ENCODE measurements around the gene CYP4F8. TPM values are rescaled to one million over a fixed set of nuclear protein-coding genes. Genes with fewer than 3 reads are reported as not detected.

Gene CYP4F8
- total RNA-seq, 1 donor, result not detected

- DNase-seq (ENCODE audit: low read depth), result no peak
- H3K4me3 ChIP-seq (ENCODE audit: low read depth, low read length), result no peak overlapping the region
- TF ChIP-seq CTCF (IDR thresholded peaks at IDR 0.05; ENCODE audit: insufficient read depth, low read length), result no peak
Measured at GRCh38 chr19:15616627-15617270, 1.7 kb downstream of the CYP4F8 start.

GRCh38 chr19:15618321-15618720 lies 3.3 kb downstream of the CYP4F8 start:
- TF ChIP-seq CTCF (IDR thresholded peaks at IDR 0.05; ENCODE audit: insufficient read depth, low read length), result no peak
- DNase-seq (ENCODE audit: low read depth), result no peak
- H3K4me3 ChIP-seq (ENCODE audit: low read depth, low read length), result no peak overlapping the region

- DNase-seq (ENCODE audit: low read depth), result no peak
- TF ChIP-seq CTCF (IDR thresholded peaks at IDR 0.05; ENCODE audit: insufficient read depth, low read length), result no peak
- H3K4me3 ChIP-seq (ENCODE audit: low read depth, low read length), result no peak overlapping the region
Measured at GRCh38 chr19:15621801-15622200, 6.8 kb downstream of the CYP4F8 start.

- no peak for TF ChIP-seq CTCF (IDR thresholded peaks at IDR 0.05; ENCODE audit: insufficient read depth, low read length)
- H3K4me3 ChIP-seq (ENCODE audit: low read depth, low read length), result no peak overlapping the region
- DNase-seq (ENCODE audit: low read depth), result no peak
Measured at GRCh38 chr19:15622991-15623390, 8.0 kb downstream of the CYP4F8 start.

GRCh38 chr19:15623711-15624318 lies 8.8 kb downstream of the CYP4F8 start:
- DNase-seq (ENCODE audit: low read depth), result no peak
- no peak for TF ChIP-seq CTCF (IDR thresholded peaks at IDR 0.05; ENCODE audit: insufficient read depth, low read length)

GRCh38 chr19:15628236-15629002 lies 13.4 kb downstream of the CYP4F8 start:
- DNase-seq (ENCODE audit: low read depth), result no peak
- no peak for TF ChIP-seq CTCF (IDR thresholded peaks at IDR 0.05; ENCODE audit: insufficient read depth, low read length)
- no peak overlapping the region for H3K4me3 ChIP-seq (ENCODE audit: low read depth, low read length)

More at GRCh38 chr19:15623711-15624318, 8.8 kb downstream of the CYP4F8 start:
- no peak overlapping the region for H3K4me3 ChIP-seq (ENCODE audit: low read depth, low read length)
